Suprapubic skin (tissue), 4 donors: ENCODE measurements around the gene CAMTA1.

ENCODE experiments used
- POLR2A ChIP-seq, 2 donors: fragments of 450-650 bp; IDR thresholded peaks; one replicate each; pipeline ENCODE4 v1.6.1; 2017; ENCODE audit warnings: antibody characterized with exemption in 2 of 2, mild to moderate bottlenecking in 2 of 2, moderate library complexity in 2 of 2
- POLR2AphosphoS5 ChIP-seq, 3 donors: sonication (generic); formaldehyde crosslinking; IDR thresholded peaks; one replicate each; pipeline ENCODE4 v1.6.1; 2017; ENCODE audit warnings: antibody characterized with exemption in 3 of 3
- TF ChIP-seq, protein P1 (sequence below), 2 donors: fragments of 200-600 bp in 1 of 2; fragments of 450-650 bp in 1 of 2; sonication (generic) in 1 of 2; IDR thresholded peaks; one replicate each; pipeline ENCODE4 v1.5.1; 2016 to 2019; ENCODE audit warnings: antibody characterized with exemption in 2 of 2, mild to moderate bottlenecking in 1 of 2, moderate library complexity in 1 of 2

DNA sequence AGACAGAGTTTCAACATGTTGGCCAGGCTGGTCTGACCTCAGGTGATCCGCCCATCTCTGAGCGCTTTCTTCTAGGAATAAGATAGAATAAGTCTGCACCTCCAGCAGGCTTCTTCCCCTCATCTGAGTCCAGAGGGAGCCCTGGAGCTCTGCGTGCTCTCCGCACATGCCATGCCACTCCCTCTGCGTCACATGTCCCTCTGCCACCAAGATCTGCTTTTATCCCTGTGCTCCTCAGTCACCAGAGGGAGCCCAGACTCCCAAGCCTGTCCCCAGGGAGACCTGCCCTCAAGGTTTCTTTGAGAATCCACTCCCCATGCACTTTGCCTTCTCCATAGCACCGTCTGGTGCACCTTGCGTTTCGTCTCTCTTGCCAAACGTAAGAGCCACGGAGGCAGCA is 213.0 kb downstream of the CAMTA1 start:
- TF ChIP-seq POLR2A (IDR thresholded peaks at IDR 0.05) (no peak), POLR2AphosphoS5 (IDR thresholded peaks at IDR 0.05) (no peak)
- TF ChIP-seq, protein P1, sequence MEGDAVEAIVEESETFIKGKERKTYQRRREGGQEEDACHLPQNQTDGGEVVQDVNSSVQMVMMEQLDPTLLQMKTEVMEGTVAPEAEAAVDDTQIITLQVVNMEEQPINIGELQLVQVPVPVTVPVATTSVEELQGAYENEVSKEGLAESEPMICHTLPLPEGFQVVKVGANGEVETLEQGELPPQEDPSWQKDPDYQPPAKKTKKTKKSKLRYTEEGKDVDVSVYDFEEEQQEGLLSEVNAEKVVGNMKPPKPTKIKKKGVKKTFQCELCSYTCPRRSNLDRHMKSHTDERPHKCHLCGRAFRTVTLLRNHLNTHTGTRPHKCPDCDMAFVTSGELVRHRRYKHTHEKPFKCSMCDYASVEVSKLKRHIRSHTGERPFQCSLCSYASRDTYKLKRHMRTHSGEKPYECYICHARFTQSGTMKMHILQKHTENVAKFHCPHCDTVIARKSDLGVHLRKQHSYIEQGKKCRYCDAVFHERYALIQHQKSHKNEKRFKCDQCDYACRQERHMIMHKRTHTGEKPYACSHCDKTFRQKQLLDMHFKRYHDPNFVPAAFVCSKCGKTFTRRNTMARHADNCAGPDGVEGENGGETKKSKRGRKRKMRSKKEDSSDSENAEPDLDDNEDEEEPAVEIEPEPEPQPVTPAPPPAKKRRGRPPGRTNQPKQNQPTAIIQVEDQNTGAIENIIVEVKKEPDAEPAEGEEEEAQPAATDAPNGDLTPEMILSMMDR (IDR thresholded peaks at IDR 0.05) = no peak
